HepG2 (cell line): ENCODE data around the gene CFAP210. TPM values are rescaled to one million over a fixed set of nuclear protein-coding genes. Genes with fewer than 3 reads are reported as not detected.
A peak's percentile ranks its signal among the peaks of the same experiment; 100 is the strongest.

Experiments used
- CAMTA2 ChIP-seq: sonication (generic); formaldehyde crosslinking; IDR thresholded peaks from 2 replicates; pipeline ENCODE4 v1.4.0; 2020; ENCODE audit warnings: mild to moderate bottlenecking, missing genetic modification reagents, borderline replicate concordance
- CENPBD1 ChIP-seq: sonication (generic); formaldehyde crosslinking; IDR thresholded peaks from 2 replicates; pipeline ENCODE4 v1.8.0; 2022; ENCODE audit warnings: missing genetic modification reagents, low read depth, mild to moderate bottlenecking, borderline replicate concordance
- HIC2 ChIP-seq: sonication (generic); formaldehyde crosslinking; IDR thresholded peaks from 2 replicates; pipeline ENCODE4 v1.9.0; 2022; ENCODE audit warnings: low read depth, missing genetic modification reagents
- NR3C1 ChIP-seq: sonication (generic); formaldehyde crosslinking; IDR thresholded peaks from 2 replicates; pipeline ENCODE4 v1.4.0; 2020; ENCODE audit warnings: missing genetic modification reagents
- REL ChIP-seq: sonication (generic); formaldehyde crosslinking; conservative IDR thresholded peaks from 2 replicates; pipeline ENCODE4 v1.8.0; 2022; ENCODE audit warnings: mild to moderate bottlenecking, missing genetic modification reagents, moderate library complexity
- SNRNP70 ChIP-seq: fragments of 200-400 bp; formaldehyde crosslinking; IDR thresholded peaks from 2 replicates; pipeline ENCODE4 v1.6.1; 2017; ENCODE audit warnings: mild to moderate bottlenecking, low read depth, low read length, moderate library complexity
- ZNF180 ChIP-seq: sonication (generic); formaldehyde crosslinking; IDR thresholded peaks from 2 replicates; pipeline ENCODE4 v1.4.0; 2020; ENCODE audit warnings: low read depth, missing genetic modification reagents, borderline replicate concordance
- ZNF251 ChIP-seq: sonication (generic); formaldehyde crosslinking; IDR thresholded peaks from 2 replicates; pipeline ENCODE4 v1.9.0; 2021; ENCODE audit warnings: mild to moderate bottlenecking, missing genetic modification reagents
- ZNF337 ChIP-seq: sonication (generic); formaldehyde crosslinking; IDR thresholded peaks from 2 replicates; pipeline ENCODE4 v1.5.1; 2020; ENCODE audit warnings: missing genetic modification reagents, low read depth, mild to moderate bottlenecking, borderline replicate concordance
- ZNF547 ChIP-seq: sonication (generic); formaldehyde crosslinking; IDR thresholded peaks from 2 replicates; pipeline ENCODE4 v1.5.1; 2020; ENCODE audit warnings: mild to moderate bottlenecking, missing genetic modification reagents
- ZNF629 ChIP-seq: sonication (generic); formaldehyde crosslinking; conservative IDR thresholded peaks from 2 replicates; pipeline ENCODE4 v1.5.0; 2020; ENCODE audit warnings: missing genetic modification reagents
- ZNF703 ChIP-seq: sonication (generic); formaldehyde crosslinking; IDR thresholded peaks from 2 replicates; pipeline ENCODE4 v1.5.1; 2020; ENCODE audit warnings: missing genetic modification reagents, mild to moderate bottlenecking, moderate library complexity, borderline replicate concordance
- ZNF766 ChIP-seq: sonication (generic); formaldehyde crosslinking; IDR thresholded peaks from 2 replicates; pipeline ENCODE4 v1.5.0; 2020; ENCODE audit warnings: missing genetic modification reagents, borderline replicate concordance
- polyA plus RNA-seq, 8 experiments: library from polyadenylated mRNA; depleted of rRNA in 3 of 8; stranded (reverse) in 7 of 8; unstranded in 1 of 8; fragments of >200 nt; fragmentation: Illumina TruSeq in 4 of 8; extraction: Trizol in 4 of 8; gene quantifications; 2 replicates each; pipeline versions ENCODE4 v1.2.1 to v1.2.3, GENCODE V29; 2011 to 2016; ENCODE audit warnings: low read depth in 4 of 8, missing spikeins in 1 of 8, mixed read lengths in 1 of 8; ENCODE audit not compliant: insufficient read depth in 1 of 8
- total RNA-seq, 5 experiments: library from RNA; depleted of rRNA; stranded (reverse); fragments of >200 nt; fragmentation: Illumina TruSeq; extraction: Trizol; gene quantifications; 2 replicates each; pipeline ENCODE4 v1.2.3, GENCODE V29; 2016; ENCODE audit warnings: low read depth in 1 of 5
- TF ChIP-seq, protein P1 (sequence below): sonication (generic); formaldehyde crosslinking; IDR thresholded peaks from 2 replicates; pipeline ENCODE4 v1.4.0; 2020; ENCODE audit warnings: mild to moderate bottlenecking, missing genetic modification reagents
- TF ChIP-seq, protein P2 (sequence below): sonication (generic); formaldehyde crosslinking; IDR thresholded peaks from 2 replicates; pipeline ENCODE4 v1.4.0; 2020; ENCODE audit warnings: missing genetic modification reagents
- TF ChIP-seq, protein P3 (sequence below): sonication (generic); formaldehyde crosslinking; IDR thresholded peaks from 2 replicates; pipeline ENCODE4 v1.5.1; 2020; ENCODE audit warnings: missing genetic modification reagents, mild to moderate bottlenecking, borderline replicate concordance

The CFAP210 gene
- total and polyA plus RNA-seq, 2 of the 13 experiments (the other 11 are each of a cell fraction or from before 2014, with no cell fraction given) = 0.18 TPM; not detected in 1

DNA sequence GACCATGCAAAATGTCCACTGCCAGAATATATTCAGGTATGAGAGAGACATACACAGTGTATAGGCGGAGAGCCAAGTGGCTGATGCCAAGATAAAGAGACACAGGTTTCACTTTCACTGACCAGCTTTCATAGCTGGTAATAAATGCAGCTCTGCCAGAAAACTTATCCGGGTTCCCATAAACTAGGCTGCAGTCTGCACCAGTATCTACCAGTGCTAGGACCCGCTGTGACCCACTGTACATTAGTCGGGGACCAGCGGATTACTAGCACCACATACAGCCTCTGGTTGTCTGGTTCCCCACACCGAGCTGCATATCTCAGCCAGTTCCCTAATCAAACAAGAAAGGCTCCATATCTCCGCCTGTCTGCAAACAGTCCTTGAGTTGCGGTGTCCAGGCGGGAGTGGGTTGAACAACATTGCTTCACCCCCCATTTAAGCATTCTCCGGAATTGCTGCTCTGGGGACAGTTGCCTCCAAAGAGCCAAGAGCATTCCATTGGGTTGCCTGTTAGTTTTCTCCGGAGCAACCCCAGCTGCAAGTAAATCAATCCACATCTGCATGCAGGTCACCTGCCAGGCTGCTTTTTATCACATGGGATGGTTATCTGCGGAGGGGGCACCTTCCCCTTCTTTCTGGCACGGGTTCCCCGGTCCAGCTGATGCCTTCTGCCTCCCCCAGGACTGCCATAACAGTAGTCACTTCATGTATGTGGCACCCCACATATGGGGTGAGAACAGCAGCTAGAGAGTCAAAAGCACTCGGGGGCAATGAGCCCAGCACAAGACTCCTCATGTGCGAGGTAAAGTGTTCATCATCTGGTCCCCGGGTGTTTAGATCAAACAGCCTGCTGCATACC lies 21.4 kb upstream of the CFAP210 start (continued):
- TF ChIP-seq, protein P1, sequence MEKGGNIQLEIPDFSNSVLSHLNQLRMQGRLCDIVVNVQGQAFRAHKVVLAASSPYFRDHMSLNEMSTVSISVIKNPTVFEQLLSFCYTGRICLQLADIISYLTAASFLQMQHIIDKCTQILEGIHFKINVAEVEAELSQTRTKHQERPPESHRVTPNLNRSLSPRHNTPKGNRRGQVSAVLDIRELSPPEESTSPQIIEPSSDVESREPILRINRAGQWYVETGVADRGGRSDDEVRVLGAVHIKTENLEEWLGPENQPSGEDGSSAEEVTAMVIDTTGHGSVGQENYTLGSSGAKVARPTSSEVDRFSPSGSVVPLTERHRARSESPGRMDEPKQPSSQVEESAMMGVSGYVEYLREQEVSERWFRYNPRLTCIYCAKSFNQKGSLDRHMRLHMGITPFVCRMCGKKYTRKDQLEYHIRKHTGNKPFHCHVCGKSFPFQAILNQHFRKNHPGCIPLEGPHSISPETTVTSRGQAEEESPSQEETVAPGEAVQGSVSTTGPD (CRISPR knock-in tag) = peak; percentile 70; the same call in 1 of the 2 replicates
- no peak for TF ChIP-seq ZNF180 (CRISPR knock-in tag)
- no peak for TF ChIP-seq REL (CRISPR knock-in tag)
- no peak for TF ChIP-seq CAMTA2 (CRISPR knock-in tag)
- no peak for TF ChIP-seq CENPBD1 (CRISPR knock-in tag)
- no peak for TF ChIP-seq ZNF766 (CRISPR knock-in tag)
- TF ChIP-seq NR3C1 (CRISPR knock-in tag) = no peak
- no peak for TF ChIP-seq ZNF629
- no peak for TF ChIP-seq HIC2 (CRISPR knock-in tag)
- TF ChIP-seq ZNF251 (CRISPR knock-in tag) = 0 out of 2 replicates have a peak, but pooled peaks have one; percentile 28
- 0 out of 2 replicates have a peak, but pooled peaks have one; percentile 16 for TF ChIP-seq ZNF547 (CRISPR knock-in tag)
- TF ChIP-seq SNRNP70 = no peak
- no peak for TF ChIP-seq ZNF337 (CRISPR knock-in tag)
- TF ChIP-seq, protein P2, sequence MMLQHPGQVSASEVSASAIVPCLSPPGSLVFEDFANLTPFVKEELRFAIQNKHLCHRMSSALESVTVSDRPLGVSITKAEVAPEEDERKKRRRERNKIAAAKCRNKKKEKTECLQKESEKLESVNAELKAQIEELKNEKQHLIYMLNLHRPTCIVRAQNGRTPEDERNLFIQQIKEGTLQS (CRISPR knock-in tag) = peak; percentile 32; the same call in 1 of the 2 replicates
- TF ChIP-seq, protein P3, sequence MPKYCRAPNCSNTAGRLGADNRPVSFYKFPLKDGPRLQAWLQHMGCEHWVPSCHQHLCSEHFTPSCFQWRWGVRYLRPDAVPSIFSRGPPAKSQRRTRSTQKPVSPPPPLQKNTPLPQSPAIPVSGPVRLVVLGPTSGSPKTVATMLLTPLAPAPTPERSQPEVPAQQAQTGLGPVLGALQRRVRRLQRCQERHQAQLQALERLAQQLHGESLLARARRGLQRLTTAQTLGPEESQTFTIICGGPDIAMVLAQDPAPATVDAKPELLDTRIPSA = no peak
- no peak; the same call in 1 of the 2 replicates for TF ChIP-seq ZNF703 (CRISPR knock-in tag)
